Mucosa of rectum (tissue), 2 donors: ENCODE data around the gene SCNN1B.
"Not testable (repeated sequence)": the region's sequence is repeated elsewhere in the genome, so short reads cannot be mapped to it uniquely, and the experiment has no call there.

Experiments
- H3K27ac ChIP-seq, 2 donors: one replicate each; pipeline ENCODE4 v1.7.0; 2013; ENCODE audit warnings: inconsistent platforms in 2 of 2, low read depth in 2 of 2, low read length in 2 of 2
- H3K27me3 ChIP-seq, 2 donors: one replicate each; pipeline ENCODE4 v1.7.0; 2013; ENCODE audit warnings: low read length in 2 of 2; ENCODE audit not compliant: control insufficient read depth in 2 of 2, insufficient read depth in 2 of 2
- H3K36me3 ChIP-seq, 2 donors: one replicate each; pipeline ENCODE4 v1.7.0; 2013; ENCODE audit warnings: low read length in 2 of 2; ENCODE audit not compliant: control insufficient read depth in 2 of 2, insufficient read depth in 2 of 2
- H3K4me1 ChIP-seq, 2 donors: one replicate each; pipeline ENCODE4 v1.7.0; 2013; ENCODE audit warnings: low read length in 2 of 2, mild to moderate bottlenecking in 1 of 2; ENCODE audit not compliant: control insufficient read depth in 2 of 2, insufficient read depth in 2 of 2
- H3K4me3 ChIP-seq, 2 donors: one replicate each; pipeline ENCODE4 v1.7.0; 2013; ENCODE audit warnings: low read length in 2 of 2
- H3K9ac ChIP-seq, 2 donors: one replicate each; pipeline ENCODE4 v1.7.0; 2013; ENCODE audit warnings: low read length in 2 of 2, low read depth in 1 of 2, mild to moderate bottlenecking in 1 of 2
- H3K9me3 ChIP-seq, 2 donors: one replicate each; pipeline ENCODE4 v1.7.0; 2013; ENCODE audit warnings: low read length in 2 of 2; ENCODE audit not compliant: control insufficient read depth in 2 of 2
- donor health status: healthy.
- donor health status: Normal muscosa, but diverticular disease.

Gene SCNN1B

GRCh38 chr16:23284584-23284983 lies 17.5 kb upstream of the SCNN1B start:
- Histone ChIP-seq H3K36me3 (no peaks in the 10 kb centered on the region), H3K4me3 (no peak overlapping the region), H3K4me1 (no peaks in the 10 kb centered on the region), H3K9me3 (no peaks in the 10 kb centered on the region), H3K9ac (no peak overlapping the region), H3K27me3 (no peaks in the 10 kb centered on the region), H3K27ac (no peak overlapping the region)

DNA sequence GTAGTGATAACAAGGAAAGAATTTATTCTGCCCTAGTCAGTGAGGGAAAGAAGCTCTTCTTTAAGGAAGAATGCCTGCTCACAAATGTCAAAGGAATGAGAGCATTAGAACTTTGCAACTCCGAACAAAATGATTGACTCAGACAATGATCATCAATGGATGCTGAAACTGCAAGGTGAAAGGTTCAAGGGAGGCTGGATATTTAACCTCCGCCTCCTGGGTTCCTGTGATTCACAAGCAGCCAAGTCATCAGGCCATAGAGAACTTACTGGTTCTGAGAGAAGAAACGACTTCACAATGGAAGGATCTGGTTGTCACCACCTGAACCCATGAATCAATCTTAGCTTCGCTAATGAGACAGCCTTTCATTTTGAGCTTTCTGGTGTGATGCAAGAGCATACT lies 16.0 kb upstream of the SCNN1B start:
- H3K27me3 ChIP-seq, result no peaks in the 10 kb centered on the region
- no peak overlapping the region for H3K9ac ChIP-seq
- no peaks in the 10 kb centered on the region for H3K36me3 ChIP-seq
- H3K4me3 ChIP-seq, result no peak overlapping the region
- H3K4me1 ChIP-seq, result no peaks in the 10 kb centered on the region
- H3K27ac ChIP-seq, result no peak overlapping the region
- no peaks in the 10 kb centered on the region for H3K9me3 ChIP-seq

GRCh38 chr16:23288209-23288608 lies 13.9 kb upstream of the SCNN1B start:
- no peaks in the 10 kb centered on the region for H3K9me3 ChIP-seq
- no peak overlapping the region for H3K9ac ChIP-seq
- H3K27ac ChIP-seq, result no peak overlapping the region
- peaks cover 0 to 1% of the 10 kb centered on the region in 2 donors for H3K4me1 ChIP-seq
- H3K27me3 ChIP-seq, result no peaks in the 10 kb centered on the region
- no peaks in the 10 kb centered on the region for H3K36me3 ChIP-seq
- H3K4me3 ChIP-seq, result no peak overlapping the region

GRCh38 chr16:23288726-23289512 lies 13.2 kb upstream of the SCNN1B start:
- H3K9me3 ChIP-seq, result no peaks in the 10 kb centered on the region
- no peak overlapping the region for H3K9ac ChIP-seq

DNA sequence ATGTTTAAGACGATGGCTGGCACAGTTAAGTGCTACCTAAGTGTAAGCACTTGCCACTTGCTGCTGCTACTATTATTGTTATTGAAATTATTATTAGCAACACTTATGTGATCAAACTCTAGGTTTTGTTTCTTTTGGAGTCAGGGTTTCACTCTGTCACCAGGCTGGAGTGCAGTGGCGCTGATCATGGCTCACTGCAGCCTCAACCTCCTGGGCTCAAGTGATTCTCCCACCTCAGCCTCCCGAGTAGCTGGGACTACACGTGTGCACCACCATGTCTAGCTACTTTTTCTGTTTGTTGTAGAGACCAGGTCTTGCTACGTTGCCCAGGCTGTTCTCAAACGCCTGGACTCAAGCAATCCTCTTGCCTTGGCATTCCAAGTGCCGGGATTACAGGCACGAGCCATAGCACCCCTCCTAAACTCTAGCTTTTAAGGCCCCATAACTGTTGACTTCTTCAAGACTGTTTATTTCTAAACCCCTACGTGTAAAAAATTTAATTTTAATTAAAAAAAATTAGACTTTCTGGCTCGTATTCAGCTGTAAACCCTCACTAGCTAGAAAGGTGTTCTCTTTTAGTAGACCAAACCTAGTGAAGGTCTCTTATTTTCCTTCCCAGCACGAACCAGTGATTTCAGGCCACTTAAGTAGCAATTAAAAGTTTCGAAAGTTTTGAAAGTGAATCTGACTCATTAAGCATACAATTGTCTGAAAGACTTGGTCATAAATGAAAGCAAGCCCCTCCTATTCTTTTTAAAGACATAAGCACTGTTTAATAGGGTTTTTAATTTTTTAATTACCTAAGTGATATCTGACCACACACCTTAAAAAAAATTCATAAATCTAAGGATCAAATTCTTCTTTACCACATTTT lies 11.7 kb upstream of the SCNN1B start:
- H3K4me1 ChIP-seq, result peaks cover 9 to 14% of the 10 kb centered on the region in 2 donors
- no peak overlapping the region for H3K4me3 ChIP-seq
- no peaks in the 10 kb centered on the region for H3K27me3 ChIP-seq
- no peaks in the 10 kb centered on the region for H3K9me3 ChIP-seq
- H3K36me3 ChIP-seq, result no peaks in the 10 kb centered on the region
- H3K27ac ChIP-seq, result no peak overlapping the region
- no peak overlapping the region for H3K9ac ChIP-seq

More at GRCh38 chr16:23288726-23289512, 13.2 kb upstream of the SCNN1B start:
- no peak overlapping the region for H3K27ac ChIP-seq
- H3K4me3 ChIP-seq, result no peak overlapping the region
- H3K27me3 ChIP-seq, result no peaks in the 10 kb centered on the region
- peaks cover 0 to 3% of the 10 kb centered on the region in 2 donors for H3K4me1 ChIP-seq
- H3K36me3 ChIP-seq, result no peaks in the 10 kb centered on the region

- Histone ChIP-seq H3K9ac (no peak overlapping the region), H3K9me3 (no peaks in the 10 kb centered on the region), H3K36me3 (no peaks in the 10 kb centered on the region), H3K27ac (peak overlapping the region in 1 of 2 donors; percentile 6), H3K4me3 (no peak overlapping the region), H3K4me1 (peaks cover 9 to 14% of the 10 kb centered on the region in 2 donors), H3K27me3 (no peaks in the 10 kb centered on the region)
These were observed 9.1 kb upstream of the SCNN1B start for GRCh38 chr16:23293016-23293415.

DNA sequence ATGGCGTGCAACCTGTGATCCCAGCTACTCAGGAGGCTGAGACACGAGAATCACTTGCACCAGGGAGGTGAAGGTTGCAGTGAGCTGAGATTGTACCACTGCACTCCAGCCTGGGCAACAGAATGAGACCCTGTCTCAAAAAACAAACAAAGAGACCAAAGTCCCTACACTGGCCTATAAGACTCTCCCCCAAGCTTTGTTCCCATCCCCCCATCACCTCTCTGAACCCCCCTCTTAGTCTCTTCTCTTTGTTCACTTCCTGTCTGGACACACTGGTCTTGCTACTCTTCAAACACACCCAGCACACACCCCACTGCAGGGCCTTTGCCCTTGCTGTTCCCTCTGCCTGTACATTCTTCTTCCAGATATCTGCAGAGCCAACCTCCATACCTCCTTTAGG lies 7.8 kb upstream of the SCNN1B start:
- H3K27ac ChIP-seq, result peak overlapping the region in 1 of 2 donors; percentile 71
- H3K9ac ChIP-seq, result no peak overlapping the region
- no peaks in the 10 kb centered on the region for H3K36me3 ChIP-seq
- peaks cover 9 to 14% of the 10 kb centered on the region in 2 donors for H3K4me1 ChIP-seq
- no peaks in the 10 kb centered on the region for H3K9me3 ChIP-seq
- H3K27me3 ChIP-seq, result no peaks in the 10 kb centered on the region
- H3K4me3 ChIP-seq, result no peak overlapping the region

DNA sequence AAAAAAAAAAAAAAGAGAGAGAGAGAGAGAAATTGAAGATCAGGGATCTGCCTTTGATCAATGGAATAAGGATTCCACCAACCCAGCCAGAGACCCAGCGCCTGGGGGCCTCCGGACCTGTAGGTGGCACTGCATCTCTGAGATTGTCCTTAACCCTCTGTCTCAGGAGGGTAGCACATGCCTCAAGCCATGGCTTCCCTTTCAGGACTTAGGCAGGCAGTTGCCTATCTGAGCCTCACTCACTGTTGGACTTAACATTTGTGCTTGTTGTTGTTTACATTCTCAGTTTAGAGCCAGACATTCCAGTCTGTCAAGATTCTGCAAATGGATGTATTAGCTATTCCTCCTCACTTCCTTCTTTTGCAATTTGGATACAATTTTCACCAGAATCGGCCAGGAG lies 5.1 kb upstream of the SCNN1B start:
- H3K27me3 ChIP-seq, result peaks cover 0 to 6% of the 10 kb centered on the region in 2 donors
- no peak overlapping the region for H3K27ac ChIP-seq
- no peaks in the 10 kb centered on the region for H3K36me3 ChIP-seq
- H3K9me3 ChIP-seq, result no peaks in the 10 kb centered on the region
- no peak overlapping the region for H3K4me3 ChIP-seq
- H3K9ac ChIP-seq, result no peak overlapping the region
- peaks cover 9 to 20% of the 10 kb centered on the region in 2 donors for H3K4me1 ChIP-seq

DNA sequence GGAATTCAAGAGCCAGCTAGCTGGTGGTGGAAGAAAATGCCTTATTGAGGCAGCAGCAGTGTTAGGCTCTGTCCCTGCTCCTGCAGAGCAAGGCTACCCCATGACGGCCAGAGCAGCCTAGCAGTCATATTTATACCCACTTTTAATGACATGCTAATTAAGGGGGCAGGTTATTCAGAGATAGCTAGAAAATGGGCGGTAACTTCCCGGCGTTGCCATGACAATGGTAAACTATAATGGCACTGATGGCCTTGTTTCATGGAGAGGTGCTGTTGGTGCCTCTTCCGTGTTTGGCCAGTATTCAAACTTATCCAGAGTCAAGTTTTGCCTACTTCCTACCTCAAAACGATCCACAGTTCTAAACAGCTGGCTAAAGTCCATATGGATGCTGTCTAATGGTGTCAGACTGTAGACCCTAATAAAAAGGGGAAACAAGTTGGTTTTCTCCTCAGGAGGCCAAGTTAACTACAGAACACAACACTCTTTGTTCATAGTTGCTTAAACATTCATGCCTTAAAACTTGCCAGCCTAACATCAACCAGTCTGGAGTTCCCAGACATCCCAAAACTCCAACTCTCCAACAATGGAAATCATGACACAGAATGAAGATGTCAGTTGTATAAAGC lies 3.7 kb upstream of the SCNN1B start:
- Histone ChIP-seq H3K36me3 (no peaks in the 10 kb centered on the region), H3K9ac (no peak overlapping the region), H3K4me3 (no peak overlapping the region), H3K9me3 (no peaks in the 10 kb centered on the region), H3K27me3 (peaks cover 4 to 13% of the 10 kb centered on the region in 2 donors), H3K27ac (no peak overlapping the region), H3K4me1 (peaks cover 9 to 25% of the 10 kb centered on the region in 2 donors)

- not testable (repeated sequence) for H3K4me3 ChIP-seq, H3K9ac ChIP-seq, H3K36me3 ChIP-seq, H3K9me3 ChIP-seq, H3K27ac ChIP-seq
- Histone ChIP-seq H3K4me1 (peaks cover 3 to 19% of the 10 kb centered on the region in 2 donors), H3K27me3 (peaks cover 4 to 13% of the 10 kb centered on the region in 2 donors)
These were observed 2.3 kb upstream of the SCNN1B start for GRCh38 chr16:23299815-23300214.
